Ectodermal cell (in vitro differentiated cells): ENCODE data around the gene EIF6.
"Not testable (repeated sequence)": the region's sequence is repeated elsewhere in the genome, so short reads cannot be mapped to it uniquely, and the experiment has no call there.

ENCODE experiments used
- H3K27ac ChIP-seq: 2 replicates; pipeline ENCODE4 v1.7.0; 2013; ENCODE audit warnings: mild to moderate bottlenecking, low read depth, low read length; ENCODE audit not compliant: insufficient read depth, poor library complexity, severe bottlenecking
- H3K27me3 ChIP-seq: 2 replicates; pipeline ENCODE4 v1.7.0; 2013; ENCODE audit warnings: mild to moderate bottlenecking, low read length; ENCODE audit not compliant: insufficient read depth, control insufficient read depth, poor library complexity, severe bottlenecking
- H3K36me3 ChIP-seq: one replicate; pipeline ENCODE4 v1.7.0; 2013; ENCODE audit warnings: low read length; ENCODE audit not compliant: control insufficient read depth, insufficient read depth
- H3K4me1 ChIP-seq: one replicate; pipeline ENCODE4 v1.7.0; 2013; ENCODE audit warnings: low read length; ENCODE audit not compliant: control insufficient read depth, insufficient read depth
- H3K4me3 ChIP-seq: 2 replicates; pipeline ENCODE4 v1.7.0; 2013; ENCODE audit warnings: low read depth, low read length, control low read depth; ENCODE audit not compliant: insufficient read depth
- H3K9me3 ChIP-seq: 2 replicates; pipeline ENCODE4 v1.7.0; 2013; ENCODE audit warnings: mild to moderate bottlenecking, low read length, moderate library complexity; ENCODE audit not compliant: control insufficient read depth
- WGBS, 2 experiments: methylation state at CpG; one replicate each; pipeline ENCODE4 v1.1.7; 2013; ENCODE audit warnings: missing lambda C conversion rate in 2 of 2; 5-methylcytosine and 5-hydroxymethylcytosine counted together

The EIF6 gene

GRCh38 chr20:35270021-35270902 is 14.3 kb downstream of the EIF6 start:
- H3K27ac ChIP-seq, result no peak overlapping the region

GRCh38 chr20:35269055-35269781 is 15.4 kb downstream of the EIF6 start:
- H3K4me1 ChIP-seq, result peaks cover 4% of the 10 kb centered on the region
- no peak overlapping the region for H3K27ac ChIP-seq
- 51 to 52% methylated on average over 14 of the region's 14 CpGs for WGBS, 2 experiments
- H3K27me3 ChIP-seq, result no peaks in the 10 kb centered on the region
- no peak overlapping the region for H3K4me3 ChIP-seq
- H3K9me3 ChIP-seq, result no peaks in the 10 kb centered on the region
- no peaks in the 10 kb centered on the region for H3K36me3 ChIP-seq

More at GRCh38 chr20:35270021-35270902, 14.3 kb downstream of the EIF6 start:
- Histone ChIP-seq H3K36me3 (no peaks in the 10 kb centered on the region), H3K9me3 (no peaks in the 10 kb centered on the region), H3K27me3 (no peaks in the 10 kb centered on the region), H3K4me3 (no peak overlapping the region), H3K4me1 (no peaks in the 10 kb centered on the region)
- 94% methylated on average over 19 of the region's 19 CpGs for WGBS, 2 experiments

DNA sequence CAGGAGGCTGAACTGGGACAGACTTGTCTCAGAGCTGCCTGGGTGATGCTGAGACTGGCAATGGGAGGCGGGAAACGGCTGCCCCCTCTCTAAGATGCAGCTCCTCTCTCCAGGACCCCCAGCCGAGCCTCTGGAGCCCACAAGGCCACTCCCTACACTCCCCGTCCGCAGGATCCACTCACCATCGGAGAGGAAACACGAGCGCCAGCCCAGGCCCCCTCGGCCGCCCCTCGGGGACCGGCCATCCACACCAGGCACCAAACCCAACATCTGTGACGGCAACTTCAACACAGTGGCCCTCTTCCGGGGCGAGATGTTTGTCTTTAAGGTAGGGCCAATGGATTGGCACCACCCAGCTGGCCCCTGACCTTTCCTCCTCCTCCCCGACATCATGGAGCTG is 17.5 kb downstream of the EIF6 start:
- no peaks in the 10 kb centered on the region for H3K27me3 ChIP-seq
- 94 to 97% methylated on average over 16 of the region's 16 CpGs for WGBS, 2 experiments
- no peak overlapping the region for H3K27ac ChIP-seq
- H3K4me3 ChIP-seq, result no peak overlapping the region
- no peaks in the 10 kb centered on the region for H3K9me3 ChIP-seq
- no peaks in the 10 kb centered on the region for H3K36me3 ChIP-seq
- peaks cover 13% of the 10 kb centered on the region for H3K4me1 ChIP-seq

GRCh38 chr20:35264755-35265154 is 19.8 kb downstream of the EIF6 start:
- Histone ChIP-seq H3K4me1 (peaks cover 28% of the 10 kb centered on the region), H3K27ac (no peak overlapping the region), H3K36me3 (no peaks in the 10 kb centered on the region), H3K9me3 (no peaks in the 10 kb centered on the region), H3K27me3 (no peaks in the 10 kb centered on the region), H3K4me3 (no peak overlapping the region)
- WGBS, 2 experiments, result 74 to 79% methylated on average over 1 of the region's 1 CpG

DNA sequence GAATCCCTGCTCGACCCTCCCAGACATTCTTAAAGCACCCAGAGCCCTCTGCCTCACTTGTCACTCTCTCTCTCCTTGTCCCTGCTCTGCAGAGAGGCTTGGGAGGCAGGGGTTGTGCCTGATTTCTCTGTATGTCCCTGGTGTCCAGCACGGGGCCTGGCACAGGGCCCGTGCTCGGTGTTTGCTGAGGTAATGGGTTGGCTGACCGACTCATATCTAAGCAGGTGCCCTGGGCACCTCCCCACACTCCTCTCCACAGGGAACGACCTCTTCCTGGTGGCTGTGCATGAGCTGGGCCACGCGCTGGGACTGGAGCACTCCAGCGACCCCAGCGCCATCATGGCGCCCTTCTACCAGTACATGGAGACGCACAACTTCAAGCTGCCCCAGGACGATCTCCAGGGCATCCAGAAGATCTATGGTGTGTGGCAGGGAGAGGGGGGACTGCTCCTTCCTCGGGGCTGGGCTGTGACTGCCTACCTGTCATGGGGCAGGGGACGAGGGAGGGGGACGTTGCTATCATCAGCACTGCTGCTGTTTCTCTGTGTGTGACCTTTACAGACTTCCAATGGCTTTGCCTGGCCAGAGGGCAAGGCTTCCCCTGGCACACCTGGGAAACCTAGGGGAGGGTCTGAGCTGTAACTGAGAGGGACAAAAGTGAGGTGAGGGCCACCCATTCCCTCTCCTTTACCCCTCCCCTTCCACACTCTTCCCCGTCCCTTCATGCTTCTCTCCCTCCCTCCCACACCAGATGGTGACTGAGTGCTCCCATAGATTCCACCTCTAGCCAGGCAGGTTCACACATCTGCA is 20.8 kb downstream of the EIF6 start:
- no peaks in the 10 kb centered on the region for H3K27me3 ChIP-seq
- H3K36me3 ChIP-seq, result no peaks in the 10 kb centered on the region
- peaks cover 28% of the 10 kb centered on the region for H3K4me1 ChIP-seq
- H3K4me3 ChIP-seq, result no peak overlapping the region
- 78 to 80% methylated on average over 17 of the region's 17 CpGs for WGBS, 2 experiments
- H3K9me3 ChIP-seq, result no peaks in the 10 kb centered on the region
- H3K27ac ChIP-seq, result peak overlapping the region; percentile 96

GRCh38 chr20:35262731-35263531 is 21.6 kb downstream of the EIF6 start:
- H3K9me3 ChIP-seq, H3K27me3 ChIP-seq, H3K4me3 ChIP-seq, H3K36me3 ChIP-seq: not testable (repeated sequence)
- WGBS, 2 experiments, result 8 to 10% methylated on average over 5 of the region's 8 CpGs
- peaks cover 28% of the 10 kb centered on the region for H3K4me1 ChIP-seq
- H3K27ac ChIP-seq, result peak overlapping the region; percentile 96

DNA sequence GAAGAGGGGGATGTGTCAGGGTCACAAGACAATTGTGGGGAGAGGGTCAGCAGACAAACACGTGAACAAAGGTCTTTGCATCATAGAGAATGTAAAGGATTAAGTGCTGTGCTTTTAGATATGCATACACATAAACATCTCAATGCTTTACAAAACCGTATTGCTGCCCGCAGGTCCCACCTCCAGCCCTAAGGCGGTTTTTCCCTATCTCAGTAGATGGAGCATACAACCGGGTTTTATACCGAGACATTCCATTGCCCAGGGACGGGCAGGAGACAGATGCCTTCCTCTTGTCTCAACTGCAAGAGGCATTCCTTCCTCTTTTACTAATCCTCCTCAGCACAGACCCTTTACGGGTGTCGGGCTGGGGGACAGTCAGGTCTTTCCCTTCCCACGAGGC is 22.3 kb downstream of the EIF6 start:
- H3K36me3 ChIP-seq, H3K4me3 ChIP-seq, H3K9me3 ChIP-seq, H3K27me3 ChIP-seq: not testable (repeated sequence)
- H3K27ac ChIP-seq, result peak overlapping the region; percentile 71
- 3 to 4% methylated on average over 6 to 7 of the region's 10 CpGs for WGBS, 2 experiments
- peaks cover 28% of the 10 kb centered on the region for H3K4me1 ChIP-seq

DNA sequence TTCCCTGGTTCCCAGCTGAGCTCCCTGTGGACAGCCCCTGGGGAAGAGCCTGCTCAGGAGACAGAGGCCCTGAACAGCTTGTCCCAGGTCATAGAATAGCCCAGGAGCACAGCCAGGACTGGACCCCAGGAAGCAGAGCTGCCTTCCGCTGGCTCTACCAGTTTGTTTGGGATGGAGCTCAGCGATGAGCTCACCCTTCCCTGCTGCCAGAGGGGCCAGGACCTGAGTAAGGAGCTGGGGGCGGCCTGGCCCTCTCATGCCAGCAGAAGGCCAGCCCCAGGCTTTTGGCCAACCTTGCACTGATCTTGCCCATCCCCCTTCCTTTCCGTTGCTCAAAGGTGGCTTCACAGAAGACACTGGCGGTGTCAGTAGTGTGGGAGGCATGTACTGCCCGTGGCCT is 24.1 kb downstream of the EIF6 start:
- 72 to 74% methylated on average over 6 of the region's 6 CpGs for WGBS, 2 experiments
- peaks cover 28% of the 10 kb centered on the region for H3K4me1 ChIP-seq

GRCh38 chr20:35257175-35257909 is 27.2 kb downstream of the EIF6 start:
- no peaks in the 10 kb centered on the region for H3K9me3 ChIP-seq
- H3K36me3 ChIP-seq, result no peaks in the 10 kb centered on the region
- no peak overlapping the region for H3K27ac ChIP-seq
- H3K4me3 ChIP-seq, result no peak overlapping the region
- no peaks in the 10 kb centered on the region for H3K27me3 ChIP-seq
- WGBS, 2 experiments, result 91 to 92% methylated on average over 8 of the region's 8 CpGs
- peaks cover 15% of the 10 kb centered on the region for H3K4me1 ChIP-seq

More for the DNA sequence above, 24.1 kb downstream of the EIF6 start:
- peak overlapping the region; percentile 2 for H3K27ac ChIP-seq
- H3K4me3 ChIP-seq, result no peak overlapping the region
- H3K9me3 ChIP-seq, result no peaks in the 10 kb centered on the region
- no peaks in the 10 kb centered on the region for H3K27me3 ChIP-seq
- no peaks in the 10 kb centered on the region for H3K36me3 ChIP-seq
